Measurements from ENCODE around the gene FANCC. TPM values are rescaled to one million over a fixed set of nuclear protein-coding genes. Genes with fewer than 3 reads are reported as not detected.

The FANCC gene
- total RNA-seq, 2 donors from 2014 or later, result 7.5 to 12.5 TPM

- ATAC-seq (no peak), DNase-seq (no peak)
- Histone ChIP-seq H3K4me1 (peaks cover 68% of the 10 kb centered on the region), H3K27me3 (no peaks in the 10 kb centered on the region), H3K36me3 (replicated peaks in 1 of 2; ENCODE audit: insufficient read depth in 1 of 2, low read depth in 2 of 2) (peaks cover 0 to 7% of the 10 kb centered on the region in 2 donors), H3K9me3 (no peaks in the 10 kb centered on the region), H3K4me3 (no peak overlapping the region), H3K27ac (peak overlapping the region; percentile 20 to 49 (median 25))
- intact Hi-C loops (cut with DNase I), result no loop called here
- no peak for TF ChIP-seq POLR2A (IDR thresholded peaks at IDR 0.05)
- TF ChIP-seq, protein P1, sequence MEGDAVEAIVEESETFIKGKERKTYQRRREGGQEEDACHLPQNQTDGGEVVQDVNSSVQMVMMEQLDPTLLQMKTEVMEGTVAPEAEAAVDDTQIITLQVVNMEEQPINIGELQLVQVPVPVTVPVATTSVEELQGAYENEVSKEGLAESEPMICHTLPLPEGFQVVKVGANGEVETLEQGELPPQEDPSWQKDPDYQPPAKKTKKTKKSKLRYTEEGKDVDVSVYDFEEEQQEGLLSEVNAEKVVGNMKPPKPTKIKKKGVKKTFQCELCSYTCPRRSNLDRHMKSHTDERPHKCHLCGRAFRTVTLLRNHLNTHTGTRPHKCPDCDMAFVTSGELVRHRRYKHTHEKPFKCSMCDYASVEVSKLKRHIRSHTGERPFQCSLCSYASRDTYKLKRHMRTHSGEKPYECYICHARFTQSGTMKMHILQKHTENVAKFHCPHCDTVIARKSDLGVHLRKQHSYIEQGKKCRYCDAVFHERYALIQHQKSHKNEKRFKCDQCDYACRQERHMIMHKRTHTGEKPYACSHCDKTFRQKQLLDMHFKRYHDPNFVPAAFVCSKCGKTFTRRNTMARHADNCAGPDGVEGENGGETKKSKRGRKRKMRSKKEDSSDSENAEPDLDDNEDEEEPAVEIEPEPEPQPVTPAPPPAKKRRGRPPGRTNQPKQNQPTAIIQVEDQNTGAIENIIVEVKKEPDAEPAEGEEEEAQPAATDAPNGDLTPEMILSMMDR (IDR thresholded peaks at IDR 0.05), result no peak
- WGBS, 2 donors, result 85 to 86% methylated on average over 13 of the region's 13 CpGs
Measured at GRCh38 chr9:95105519-95106287, 211.8 kb downstream of the FANCC start.

GRCh38 chr9:95104980-95105379, 212.5 kb downstream of the FANCC start:
- intact Hi-C loops (cut with DNase I), result no loop called here
- H3K4me3 ChIP-seq, result no peak overlapping the region
- 46 to 67% methylated on average over 11 to 12 of the region's 12 CpGs for WGBS, 2 donors
- H3K27ac ChIP-seq, result peak overlapping the region; percentile 20 to 28 (median 23)
- H3K4me1 ChIP-seq, result peaks cover 75% of the 10 kb centered on the region
- DNase-seq (peak in 2 of 4 donors; percentile 55 to 73), ATAC-seq (no peak)
- H3K36me3 ChIP-seq (replicated peaks in 1 of 2; ENCODE audit: insufficient read depth in 1 of 2, low read depth in 2 of 2), result peaks cover 0 to 4% of the 10 kb centered on the region in 2 donors
- no peaks in the 10 kb centered on the region for H3K27me3 ChIP-seq
- no peaks in the 10 kb centered on the region for H3K9me3 ChIP-seq
- TF ChIP-seq, protein P1 (IDR thresholded peaks at IDR 0.05), result no peak
- no peak for TF ChIP-seq POLR2A (IDR thresholded peaks at IDR 0.05)

- TF ChIP-seq, protein P1 (IDR thresholded peaks at IDR 0.05), result no peak
- TF ChIP-seq POLR2A (IDR thresholded peaks at IDR 0.05), result no peak
- H3K27me3 ChIP-seq, result no peaks in the 10 kb centered on the region
- 82 to 93% methylated on average over 5 to 8 of the region's 8 CpGs for WGBS, 2 donors
- peaks cover 79% of the 10 kb centered on the region for H3K4me1 ChIP-seq
- peak overlapping the region; percentile 12 to 71 (median 26) for H3K27ac ChIP-seq
- no peak for DNase-seq
- no peaks in the 10 kb centered on the region for H3K9me3 ChIP-seq
- ATAC-seq, result no peak
- H3K4me3 ChIP-seq, result no peak overlapping the region
- intact Hi-C loops (cut with DNase I), result no loop called here
- peaks cover 0 to 4% of the 10 kb centered on the region in 2 donors for H3K36me3 ChIP-seq (replicated peaks in 1 of 2; ENCODE audit: insufficient read depth in 1 of 2, low read depth in 2 of 2)
Measured at GRCh38 chr9:95104581-95104960, 212.9 kb downstream of the FANCC start.

GRCh38 chr9:95103871-95104580, 213.5 kb downstream of the FANCC start:
- 64 to 65% methylated on average over 12 to 18 of the region's 20 CpGs for WGBS, 2 donors
- no peak for TF ChIP-seq POLR2A (IDR thresholded peaks at IDR 0.05)
- TF ChIP-seq, protein P1 (IDR thresholded peaks at IDR 0.05), result no peak
- Histone ChIP-seq H3K4me3 (no peak overlapping the region), H3K27me3 (no peaks in the 10 kb centered on the region), H3K36me3 (replicated peaks in 1 of 2; ENCODE audit: insufficient read depth in 1 of 2, low read depth in 2 of 2) (peaks cover 0 to under 1% of the 10 kb centered on the region in 2 donors), H3K4me1 (peaks cover 85% of the 10 kb centered on the region), H3K27ac (peak overlapping the region; percentile 2 to 71 (median 18)), H3K9me3 (no peaks in the 10 kb centered on the region)
- intact Hi-C loops (cut with DNase I), result no loop called here
- ATAC-seq, result no peak
- no peak for DNase-seq

Measured in body of pancreas (tissue), 4 donors.